COLO829 (cell line): ENCODE data around the gene GNB1.
A peak's percentile ranks its signal among the peaks of the same experiment; 100 is the strongest.
"Not testable (repeated sequence)": the region's sequence is repeated elsewhere in the genome, so short reads cannot be mapped to it uniquely, and the experiment has no call there.

Experiments
- DNase-seq: peaks from one replicate; pipeline ENCODE4 v3.0.0; 2012; ENCODE audit warnings: low spot score

GNB1 gene

DNA sequence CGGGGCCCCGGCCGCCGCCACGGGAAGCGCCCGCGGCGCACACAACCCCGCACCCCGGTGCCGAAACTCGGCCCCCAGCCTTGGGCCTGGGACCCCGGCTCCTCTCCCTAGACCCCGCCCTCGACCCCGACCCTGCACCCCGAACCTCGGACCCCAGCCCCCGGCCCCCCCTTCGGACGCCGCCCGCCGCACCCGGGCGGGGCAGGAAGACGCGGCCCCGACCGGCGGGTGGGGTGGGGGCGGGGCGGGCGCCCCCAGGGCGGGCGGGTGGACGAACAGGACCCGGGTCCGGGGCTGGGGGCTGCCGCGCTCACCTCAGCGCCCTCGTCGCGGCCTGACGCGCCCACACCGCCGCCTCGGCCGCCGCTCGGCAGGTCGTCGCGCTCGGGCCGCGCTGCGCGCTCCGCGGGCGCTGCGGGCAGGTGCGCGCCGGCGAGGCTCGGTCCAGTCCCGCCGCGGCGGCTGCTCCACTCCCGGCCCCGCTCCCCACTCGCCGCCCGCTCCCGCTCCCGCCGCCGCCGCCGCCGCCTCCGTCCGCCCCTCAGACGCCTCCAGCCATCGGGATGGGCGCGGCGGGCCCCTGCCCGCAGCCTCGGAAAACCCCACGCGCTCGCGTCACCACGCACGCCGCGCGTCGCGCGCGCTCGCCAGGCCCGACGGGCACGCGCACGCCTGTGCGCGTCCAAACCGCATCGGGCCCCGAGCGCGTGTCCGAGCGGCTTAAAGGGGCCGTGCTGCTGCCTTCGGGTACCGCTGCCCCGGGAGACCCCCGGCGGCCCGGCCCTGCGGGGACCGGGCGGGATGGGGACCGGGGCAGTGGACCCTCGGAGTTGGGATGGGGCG is at the start of gene GNB1:
Gene GNB1 (minus strand): TSS at position 582 of the 843 bp plus-strand sequence. CDS start 65,634 bp downstream, outside the sequence.
- DNase-seq = peak; percentile 91

DNA sequence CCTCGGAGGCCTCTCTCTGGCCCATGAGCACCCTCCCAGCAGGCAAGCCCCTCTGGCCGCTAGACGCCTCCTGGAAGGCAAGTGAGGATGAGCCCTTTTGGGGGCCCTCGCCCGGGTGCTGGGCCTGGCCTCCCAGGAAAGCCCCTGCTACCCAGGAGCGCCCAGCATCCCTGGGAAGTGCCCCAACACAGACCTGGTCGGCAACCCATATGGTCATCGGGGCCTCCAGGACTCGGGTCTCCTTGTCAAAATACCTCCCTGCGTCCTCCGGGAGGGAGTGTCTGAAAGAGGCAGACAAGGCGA is 49.2 kb upstream of the GNB1 start:
- no peak for DNase-seq

DNA sequence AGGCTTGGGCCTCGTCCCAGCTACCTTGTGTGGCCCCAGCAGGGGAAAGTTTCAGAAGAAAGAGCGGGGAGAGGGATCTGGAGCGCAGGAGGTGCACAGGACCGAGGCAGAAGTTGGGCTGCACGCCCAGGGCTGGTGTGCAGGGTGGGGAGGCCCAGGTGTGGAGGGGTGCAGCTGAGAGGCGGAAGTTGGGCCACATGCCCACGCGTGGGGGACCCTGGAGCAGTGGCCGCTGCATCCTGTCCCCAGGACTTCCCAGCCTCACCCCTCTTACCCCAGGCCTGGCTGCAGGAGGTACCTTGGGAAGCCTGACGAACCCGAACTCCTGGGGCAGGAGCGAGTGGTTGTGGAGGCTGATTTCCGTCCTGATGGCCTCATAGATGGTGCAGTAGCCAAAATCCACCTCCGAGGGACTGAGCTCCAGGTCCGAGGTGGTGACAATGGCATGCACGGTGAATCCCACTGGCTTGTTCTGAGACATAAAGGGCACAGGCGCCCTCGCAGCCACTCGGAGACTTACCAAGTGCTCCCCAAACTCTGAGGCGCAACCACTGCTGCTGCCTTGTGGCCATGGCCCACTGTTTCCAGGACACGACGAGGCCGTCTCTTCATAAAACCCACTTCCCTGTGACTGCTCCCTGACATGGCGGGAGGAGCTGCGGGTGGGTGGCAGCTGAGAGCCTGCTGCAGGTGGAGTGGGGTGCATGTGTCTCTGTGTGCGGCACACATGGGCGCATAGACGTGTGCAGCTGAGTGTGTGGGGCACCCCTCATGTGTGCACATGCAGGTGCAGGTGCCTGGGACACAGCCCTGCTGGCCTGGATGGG is 48.6 kb upstream of the GNB1 start:
- DNase-seq = no peak

DNA sequence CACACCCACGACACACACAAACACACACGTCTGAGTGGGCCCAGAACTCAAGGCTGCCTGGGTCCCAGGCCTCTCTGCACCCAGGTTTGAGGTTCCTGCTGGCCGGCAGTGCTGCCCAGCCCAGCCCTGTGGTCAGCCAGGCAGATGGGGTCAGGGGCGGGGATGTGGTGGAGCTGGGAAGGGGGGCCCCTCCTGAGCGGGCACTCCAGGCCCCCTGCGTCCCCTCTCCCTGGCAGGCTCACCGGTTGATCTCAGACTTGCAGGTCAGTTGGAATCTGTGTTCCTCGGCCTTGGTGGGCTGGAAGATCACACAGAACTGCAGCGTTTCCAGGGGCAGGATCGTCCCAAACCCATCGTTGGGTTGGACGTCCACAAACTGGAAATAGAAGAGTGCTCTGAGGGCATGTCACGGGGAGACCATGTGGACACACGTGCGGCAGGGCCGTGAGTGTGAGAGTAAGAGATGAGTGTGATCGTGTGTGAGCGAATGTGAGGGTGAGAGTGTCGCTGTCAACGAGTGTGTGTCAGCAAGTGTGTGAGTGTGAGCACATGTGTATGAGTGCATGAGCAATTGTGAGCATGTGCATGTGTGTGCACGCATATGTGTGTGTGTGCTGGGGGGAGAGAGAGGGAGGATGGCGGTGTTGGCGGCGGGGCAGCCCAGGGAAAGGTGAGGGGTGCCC is 47.9 kb upstream of the GNB1 start:
- DNase-seq = no peak

DNA sequence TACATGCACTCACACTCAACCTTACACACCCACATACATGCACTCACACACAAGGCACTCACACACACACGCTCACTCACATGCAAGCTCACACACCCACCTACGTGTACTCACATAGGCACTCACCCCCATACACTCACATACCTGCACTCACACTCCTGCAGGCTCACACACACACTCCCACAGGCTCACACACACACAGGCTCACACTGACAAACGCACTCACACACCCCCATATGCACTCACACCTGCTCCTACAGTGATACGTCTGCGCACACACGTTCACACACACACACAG is 47.3 kb upstream of the GNB1 start:
- no peak for DNase-seq

DNA sequence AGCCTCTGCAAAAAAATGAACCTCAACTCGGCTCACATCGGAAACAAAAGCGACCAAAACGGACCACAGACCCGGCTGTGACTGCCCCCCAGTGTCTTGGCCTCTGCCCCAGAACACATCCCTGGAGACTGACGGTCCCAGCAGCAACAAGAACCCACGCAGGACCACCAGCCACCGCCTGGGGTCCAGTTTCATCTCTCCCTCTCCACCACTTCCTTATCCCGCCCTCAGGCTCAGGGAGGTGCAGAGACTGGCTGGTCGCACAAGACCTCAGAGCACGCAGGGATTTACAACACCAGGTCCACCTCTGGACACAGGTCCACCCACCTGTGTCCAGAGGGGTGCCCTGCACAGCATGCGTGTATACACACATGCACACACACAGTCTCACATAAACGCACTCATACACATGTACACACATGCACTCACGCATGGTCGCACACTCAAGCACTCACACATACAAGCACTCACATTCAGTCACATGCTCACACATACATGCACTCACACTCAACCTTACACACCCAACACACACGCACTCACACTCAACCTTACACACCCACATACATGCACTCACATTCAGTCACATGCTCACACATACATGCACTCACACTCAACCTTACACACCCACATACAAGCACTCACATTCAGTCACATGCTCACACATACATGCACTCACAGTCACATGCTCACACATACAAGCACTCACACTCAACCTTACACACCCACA is 46.8 kb upstream of the GNB1 start:
- no peak for DNase-seq

DNA sequence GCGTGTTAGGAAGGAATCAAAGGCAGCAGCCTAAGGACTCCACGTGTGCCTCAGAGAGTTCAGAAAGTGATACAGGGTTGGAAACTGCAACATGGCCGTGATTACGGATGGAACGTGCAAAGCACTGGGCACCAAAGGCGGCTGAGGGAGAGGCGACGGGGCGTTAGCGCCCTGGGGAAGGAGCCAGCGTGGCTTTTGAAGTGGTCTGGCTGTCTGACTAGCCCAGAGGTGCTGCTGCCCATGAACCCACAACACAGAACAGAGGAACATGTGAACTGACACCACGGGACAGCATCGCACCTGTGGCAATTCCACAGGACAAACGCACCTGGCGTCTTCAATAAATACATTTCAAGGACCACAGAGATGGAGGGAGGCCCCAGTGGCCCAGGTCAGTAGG is 46.2 kb upstream of the GNB1 start:
- DNase-seq = no peak

DNA sequence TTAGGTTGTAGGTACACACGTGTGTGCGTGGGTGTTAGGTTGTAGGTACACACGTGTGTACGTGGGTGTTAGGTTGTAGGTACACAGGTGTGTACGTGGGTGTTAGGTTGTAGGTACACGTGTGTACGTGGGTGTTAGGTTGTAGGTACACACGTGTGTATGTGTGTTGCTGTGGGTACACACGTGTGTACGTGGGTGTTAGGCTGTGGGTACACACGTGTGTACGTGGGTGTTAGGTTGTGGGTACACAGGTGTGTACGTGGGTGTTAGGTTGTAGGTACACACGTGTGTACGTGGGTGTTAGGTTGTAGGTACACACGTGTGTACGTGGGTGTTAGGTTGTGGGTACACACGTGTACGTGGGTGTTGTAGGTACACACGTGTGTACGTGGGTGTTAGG is 44.0 kb upstream of the GNB1 start:
- DNase-seq = not testable (repeated sequence)

DNA sequence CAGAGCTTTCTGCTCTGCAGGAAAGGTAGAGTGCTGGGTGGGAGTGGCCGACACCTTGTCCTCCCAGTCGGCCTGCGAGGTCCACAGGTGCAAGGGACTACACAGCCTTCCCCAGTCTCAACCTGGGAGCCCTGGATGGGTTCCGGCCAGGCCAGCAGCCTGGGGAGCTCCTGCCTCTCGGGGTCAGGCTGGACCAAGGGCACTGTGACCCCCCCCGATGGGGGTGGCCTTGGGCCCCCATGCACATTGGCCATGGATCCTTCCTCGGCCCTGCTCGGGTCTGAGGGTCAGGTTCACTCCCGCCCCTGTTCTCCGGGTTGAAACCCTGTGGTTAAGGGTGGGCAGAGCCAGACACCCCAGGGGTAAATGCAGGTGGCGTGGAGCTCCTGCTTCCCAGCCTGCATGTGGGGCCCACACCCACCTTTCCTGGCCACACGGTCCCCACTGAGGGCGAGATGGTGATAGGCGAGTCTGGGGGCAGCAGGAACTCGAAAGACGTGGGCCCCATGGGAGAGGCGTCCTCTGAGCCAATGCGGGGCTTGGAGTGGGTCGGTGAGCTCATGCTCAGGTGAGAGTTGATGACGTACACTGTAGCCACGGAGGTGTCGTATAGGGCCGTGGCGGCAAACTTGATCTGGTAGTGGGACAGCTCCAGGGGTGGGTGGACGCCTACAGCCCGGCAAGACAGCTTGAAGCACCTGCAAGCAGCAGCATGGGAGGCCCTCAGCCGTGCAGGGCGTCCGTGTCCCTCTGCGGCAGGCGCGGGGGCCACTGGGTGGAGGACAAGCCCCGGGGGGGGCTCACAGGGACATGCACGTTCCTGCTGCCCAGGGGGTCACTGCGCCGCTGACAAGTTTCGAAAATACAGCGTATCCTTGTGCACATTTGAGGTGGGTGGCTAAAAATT is 39.0 kb upstream of the GNB1 start:
- no peak for DNase-seq

DNA sequence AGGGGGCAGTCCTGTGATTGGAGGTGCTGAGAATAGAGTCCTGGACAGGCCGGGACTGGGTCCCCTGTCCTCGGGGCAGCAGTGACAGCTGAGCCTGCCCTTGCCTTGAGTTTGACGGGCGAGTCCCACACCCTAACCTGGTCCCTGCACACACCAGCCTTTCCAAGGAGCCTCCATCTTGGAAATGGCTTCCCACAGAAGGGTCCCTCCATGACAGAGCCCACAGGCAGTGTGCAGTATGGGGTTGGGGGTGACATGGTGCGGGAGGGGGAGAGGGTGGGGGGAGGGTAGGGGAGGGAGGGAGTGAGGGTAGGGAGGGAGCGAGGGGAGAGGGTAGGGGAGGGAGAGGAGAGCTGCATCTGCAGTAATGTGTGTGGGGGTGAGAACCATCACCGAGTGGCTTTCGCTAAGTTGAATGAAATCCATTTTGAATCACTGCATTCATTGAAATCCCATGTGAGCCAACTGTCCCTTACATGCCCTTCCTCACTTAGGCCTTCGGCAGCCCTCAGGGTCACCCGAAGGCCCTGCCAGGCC is 38.3 kb upstream of the GNB1 start:
- DNase-seq = no peak

DNA sequence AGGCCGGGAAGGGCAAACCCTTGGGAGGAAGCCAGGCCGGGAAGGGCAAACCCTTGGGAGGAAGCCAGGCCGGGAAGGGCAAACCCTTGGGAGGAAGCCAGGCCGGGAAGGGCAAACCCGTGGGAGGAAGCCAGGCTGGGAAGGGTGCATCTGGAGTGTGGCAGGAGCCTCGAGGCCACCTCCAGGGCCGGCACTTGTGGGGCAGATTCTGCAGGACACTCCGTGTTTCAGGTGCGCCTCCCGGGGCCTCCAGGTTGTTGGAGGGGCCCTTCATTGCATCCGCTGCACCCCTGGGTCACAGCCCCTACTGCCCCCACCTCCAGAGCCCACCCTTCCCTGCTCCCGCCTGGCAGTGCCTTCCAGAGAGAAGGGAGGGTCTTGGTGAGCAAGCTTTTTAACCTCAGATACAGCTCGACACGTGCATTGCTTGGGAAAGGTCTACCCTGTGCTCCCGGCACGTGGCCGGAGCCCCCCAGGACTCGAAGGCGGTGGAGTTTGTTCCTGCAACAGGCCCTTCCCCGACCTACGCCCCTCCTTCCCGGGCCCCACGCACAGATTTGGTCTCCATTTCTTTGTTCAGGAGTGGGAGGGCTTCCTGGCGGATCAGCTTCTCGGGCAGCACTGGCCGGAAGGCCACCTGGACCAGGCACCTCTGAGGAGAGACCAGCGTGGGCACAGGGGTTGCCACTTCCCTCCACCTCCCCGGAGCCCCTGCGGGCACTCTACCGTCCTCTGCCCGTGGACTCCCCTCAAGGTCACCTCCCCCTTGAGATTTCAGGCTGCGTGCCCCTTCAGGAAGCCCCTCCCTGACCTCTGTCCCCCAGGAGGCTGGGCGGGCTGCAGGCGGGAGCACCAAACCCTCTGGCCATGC is 37.6 kb upstream of the GNB1 start:
- no peak for DNase-seq

DNA sequence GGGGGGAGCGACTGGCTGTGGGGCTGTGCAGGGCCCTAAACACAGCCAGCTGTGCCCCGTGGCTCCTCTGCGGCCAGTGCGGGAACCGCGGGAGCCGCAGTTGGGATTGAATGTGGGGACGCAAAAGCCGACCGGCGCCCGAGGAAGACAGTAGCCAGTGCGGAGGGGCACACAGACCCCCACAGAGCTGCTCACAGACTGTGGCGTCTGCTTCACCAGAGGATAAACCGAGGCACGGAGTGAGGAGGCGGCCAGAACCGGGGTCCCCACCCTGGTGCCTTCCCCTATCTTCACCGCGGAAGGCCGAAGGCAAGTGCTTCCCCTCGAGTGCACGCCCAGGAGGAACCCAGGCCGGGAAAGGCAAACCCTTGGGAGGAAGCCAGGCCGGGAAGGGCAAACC is 36.9 kb upstream of the GNB1 start:
- no peak for DNase-seq

DNA sequence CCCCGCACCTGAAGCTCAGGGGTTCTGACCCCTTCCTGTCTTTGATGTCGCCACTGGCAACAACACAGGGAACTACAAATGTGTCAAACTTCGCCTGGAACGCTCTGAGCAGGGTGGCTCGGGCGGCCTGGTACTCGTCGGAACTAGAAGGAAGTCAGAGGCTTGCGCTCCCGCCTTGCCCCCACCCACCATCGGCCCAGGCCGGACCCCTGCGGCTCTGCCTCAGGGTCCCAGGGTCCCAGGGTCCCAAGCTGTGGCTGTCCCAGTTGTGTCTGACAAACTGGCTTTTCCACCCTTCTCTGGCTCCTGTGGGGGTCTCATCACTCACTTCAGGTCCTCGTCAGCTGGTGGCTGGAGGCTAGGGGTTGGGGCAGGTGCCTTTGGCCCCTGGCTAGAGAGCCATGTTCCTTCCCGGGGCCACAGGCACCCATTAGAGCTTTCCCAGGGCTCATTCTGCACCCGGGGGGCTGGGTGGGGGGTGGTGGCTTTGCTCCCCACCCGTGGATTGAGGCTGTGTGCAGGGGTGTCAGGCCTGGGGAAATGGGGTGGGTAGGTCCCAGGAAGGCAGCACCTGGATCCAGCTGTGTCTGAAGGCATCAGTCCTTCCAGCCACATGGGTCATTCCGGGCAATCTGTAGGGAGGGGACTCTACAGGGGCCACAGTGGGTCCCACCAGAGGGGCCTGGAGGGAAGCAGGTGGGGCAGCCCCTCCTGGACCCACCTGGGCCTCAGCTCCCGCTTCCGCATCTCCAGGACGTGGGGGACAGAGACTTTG is 36.2 kb upstream of the GNB1 start:
- no peak for DNase-seq

DNA sequence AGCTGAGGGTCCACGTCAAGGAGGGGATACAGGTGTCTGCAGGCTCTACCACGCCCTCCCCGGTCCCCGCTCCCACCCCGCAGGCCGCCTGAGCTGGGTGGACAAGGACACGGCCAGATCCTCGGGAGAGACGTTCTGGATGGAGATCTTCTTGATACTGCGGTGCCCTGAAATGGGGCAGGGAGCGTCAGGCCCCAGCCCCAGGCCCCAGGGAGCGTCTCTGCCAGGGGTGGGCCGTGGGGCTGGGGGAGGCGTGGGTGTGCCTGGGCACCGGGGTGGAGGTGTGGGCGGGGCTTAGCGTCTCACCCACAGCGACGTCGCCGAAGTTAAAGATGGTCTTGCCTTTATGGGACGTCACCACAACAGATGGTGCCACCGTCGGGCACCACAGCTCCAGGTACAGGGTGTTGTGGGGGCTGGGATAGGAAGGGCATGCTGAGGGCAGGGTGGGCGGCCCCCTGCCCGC is 35.5 kb upstream of the GNB1 start:
- DNase-seq = no peak

DNA sequence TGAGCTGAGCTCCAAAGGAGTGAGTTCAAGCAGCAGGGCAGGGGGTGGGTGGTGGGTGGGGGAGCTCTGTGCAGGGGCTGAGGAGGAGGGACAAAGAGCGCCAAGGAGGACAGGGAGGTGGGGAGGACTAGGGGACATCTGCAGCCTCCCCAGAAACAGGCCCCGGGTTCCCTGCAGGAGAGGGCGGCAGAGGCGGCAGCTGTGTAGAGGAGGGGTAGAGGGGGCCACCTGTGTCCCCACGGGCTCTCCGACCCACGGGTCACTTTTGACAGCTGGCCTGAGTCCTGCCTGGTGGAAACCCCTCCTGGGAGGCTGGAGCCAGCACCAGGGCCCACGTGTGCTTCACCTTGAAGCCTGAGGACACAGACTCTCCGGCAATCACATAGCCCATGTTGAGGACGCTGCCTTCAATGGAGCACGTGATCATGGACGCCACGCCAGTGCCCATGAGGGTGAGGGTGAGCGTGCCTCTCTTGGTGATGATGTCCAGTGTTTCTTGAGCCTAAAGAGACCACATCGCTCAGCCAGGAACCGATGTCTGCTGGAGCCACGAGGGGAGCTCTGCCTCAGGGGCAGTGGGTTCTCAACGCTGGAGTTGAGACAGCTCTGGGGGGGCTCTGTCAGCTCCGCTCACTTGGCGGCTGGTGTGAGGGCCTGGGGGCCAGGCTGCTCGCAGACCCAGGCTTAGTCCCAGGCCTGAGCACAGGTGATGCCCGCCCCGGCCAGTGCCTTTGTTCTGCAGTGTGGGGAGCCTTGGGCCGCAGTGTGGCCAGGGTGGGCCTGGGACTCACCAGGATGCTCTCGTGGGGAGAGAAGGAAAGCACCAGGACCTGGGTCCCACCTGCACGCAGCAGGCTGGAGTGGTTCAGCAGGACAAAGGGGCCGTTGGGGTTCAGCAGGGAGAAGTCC is 34.8 kb upstream of the GNB1 start:
- no peak for DNase-seq

DNA sequence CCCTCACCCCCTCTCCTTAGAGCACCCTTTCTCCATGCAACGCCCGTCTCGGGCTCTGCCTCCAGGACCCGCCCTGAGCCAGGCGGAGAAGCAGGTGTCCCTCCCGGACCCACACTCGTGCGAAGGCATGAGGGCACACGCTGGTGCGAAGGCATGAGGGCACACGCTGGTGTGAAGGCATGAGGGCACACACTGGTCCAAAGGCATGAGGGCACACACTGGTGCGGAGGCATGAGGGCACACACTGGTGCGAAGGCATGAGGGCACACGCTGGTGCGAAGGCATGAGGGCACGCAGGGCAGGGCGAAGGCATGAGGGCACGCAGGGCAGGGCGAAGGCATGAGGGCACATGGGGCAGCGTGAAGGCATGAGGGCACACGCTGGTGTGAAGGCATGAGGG is 34.0 kb upstream of the GNB1 start:
- no peak for DNase-seq

DNA sequence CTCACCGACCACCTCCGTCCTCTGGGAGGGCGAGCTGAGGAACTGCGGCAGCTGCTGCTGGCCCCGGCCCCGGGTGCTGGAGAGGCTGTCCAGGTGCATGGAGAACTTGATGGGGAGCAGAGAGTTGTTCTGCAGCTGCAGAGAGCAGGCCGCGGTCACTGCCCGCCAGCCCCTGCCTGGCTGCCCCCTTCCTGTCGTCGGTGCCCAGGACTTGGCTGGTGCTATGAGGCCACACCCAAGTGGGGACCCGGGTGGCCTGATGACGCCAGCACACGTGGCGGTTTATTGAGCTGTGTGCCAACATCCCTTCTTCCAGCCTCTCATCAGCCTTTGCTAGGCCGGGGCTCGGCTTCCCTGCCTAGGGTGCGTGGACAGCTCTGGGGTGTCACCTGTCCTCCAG is 33.5 kb upstream of the GNB1 start:
- no peak for DNase-seq
